Measurements from ENCODE around the gene PIR. TPM values are rescaled to one million over a fixed set of nuclear protein-coding genes. Genes with fewer than 3 reads are reported as not detected.

The PIR gene
- total RNA-seq, 1 donor from 2014 or later = 45.0 TPM

DNA sequence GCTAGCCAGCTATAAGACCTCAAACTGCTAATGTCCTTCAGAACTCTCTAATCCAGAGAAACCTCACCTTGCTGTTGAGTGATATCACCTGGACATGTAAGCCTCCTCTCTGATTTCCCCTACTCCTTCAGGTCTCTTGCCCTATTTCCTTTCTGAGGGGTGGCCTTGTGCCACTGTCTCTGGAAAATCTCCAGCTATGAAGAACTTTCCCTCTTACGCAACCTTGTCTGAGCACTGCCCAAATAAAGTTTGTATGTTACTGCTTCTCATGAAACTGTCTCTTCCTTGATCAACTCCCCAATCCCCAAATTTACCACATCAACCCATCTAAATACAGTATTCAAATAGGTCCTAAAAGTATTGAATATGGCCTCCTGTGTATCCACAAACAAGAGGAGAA is 55.4 kb downstream of the PIR start:
- Histone ChIP-seq H2AFZ (replicated peaks) (no peak overlapping the region), H3K79me2 (ENCODE audit: low read depth) (no peaks in the 10 kb centered on the region), H3K9me3 (ENCODE audit: low read depth) (no peaks in the 10 kb centered on the region), H4K20me1 (ENCODE audit: low read depth) (no peaks in the 10 kb centered on the region), H3K4me2 (no peak overlapping the region), H3K9ac (no peak overlapping the region), H3K4me3 (no peak overlapping the region), H3K36me3 (no peaks in the 10 kb centered on the region), H3F3A (ENCODE audit: low read depth) (peaks cover 4% of the 10 kb centered on the region), H3K4me1 (peaks cover 13% of the 10 kb centered on the region), H3K27me3 (no peaks in the 10 kb centered on the region), H3K27ac (no peak overlapping the region)
- Mint-ChIP-seq H3K4me1 (peaks cover 9% of the 10 kb centered on the region), H3K27me3 (ENCODE audit: insufficient read depth, low read depth) (no peaks in the 10 kb centered on the region), H3K27ac (no peak overlapping the region), H3K4me3 (no peak overlapping the region), H3K9me3 (no peaks in the 10 kb centered on the region), H3K36me3 (peaks cover 6% of the 10 kb centered on the region)
- TF ChIP-seq, protein P1, sequence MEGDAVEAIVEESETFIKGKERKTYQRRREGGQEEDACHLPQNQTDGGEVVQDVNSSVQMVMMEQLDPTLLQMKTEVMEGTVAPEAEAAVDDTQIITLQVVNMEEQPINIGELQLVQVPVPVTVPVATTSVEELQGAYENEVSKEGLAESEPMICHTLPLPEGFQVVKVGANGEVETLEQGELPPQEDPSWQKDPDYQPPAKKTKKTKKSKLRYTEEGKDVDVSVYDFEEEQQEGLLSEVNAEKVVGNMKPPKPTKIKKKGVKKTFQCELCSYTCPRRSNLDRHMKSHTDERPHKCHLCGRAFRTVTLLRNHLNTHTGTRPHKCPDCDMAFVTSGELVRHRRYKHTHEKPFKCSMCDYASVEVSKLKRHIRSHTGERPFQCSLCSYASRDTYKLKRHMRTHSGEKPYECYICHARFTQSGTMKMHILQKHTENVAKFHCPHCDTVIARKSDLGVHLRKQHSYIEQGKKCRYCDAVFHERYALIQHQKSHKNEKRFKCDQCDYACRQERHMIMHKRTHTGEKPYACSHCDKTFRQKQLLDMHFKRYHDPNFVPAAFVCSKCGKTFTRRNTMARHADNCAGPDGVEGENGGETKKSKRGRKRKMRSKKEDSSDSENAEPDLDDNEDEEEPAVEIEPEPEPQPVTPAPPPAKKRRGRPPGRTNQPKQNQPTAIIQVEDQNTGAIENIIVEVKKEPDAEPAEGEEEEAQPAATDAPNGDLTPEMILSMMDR (IDR thresholded peaks at IDR 0.05) = no peak
- no peak for TF ChIP-seq EZH2phosphoT487 (IDR thresholded peaks at IDR 0.05)
- TF ChIP-seq EZH2 (IDR thresholded peaks at IDR 0.05) = no peak
- DNase-seq (ENCODE audit: low spot score) = no peak

DNA sequence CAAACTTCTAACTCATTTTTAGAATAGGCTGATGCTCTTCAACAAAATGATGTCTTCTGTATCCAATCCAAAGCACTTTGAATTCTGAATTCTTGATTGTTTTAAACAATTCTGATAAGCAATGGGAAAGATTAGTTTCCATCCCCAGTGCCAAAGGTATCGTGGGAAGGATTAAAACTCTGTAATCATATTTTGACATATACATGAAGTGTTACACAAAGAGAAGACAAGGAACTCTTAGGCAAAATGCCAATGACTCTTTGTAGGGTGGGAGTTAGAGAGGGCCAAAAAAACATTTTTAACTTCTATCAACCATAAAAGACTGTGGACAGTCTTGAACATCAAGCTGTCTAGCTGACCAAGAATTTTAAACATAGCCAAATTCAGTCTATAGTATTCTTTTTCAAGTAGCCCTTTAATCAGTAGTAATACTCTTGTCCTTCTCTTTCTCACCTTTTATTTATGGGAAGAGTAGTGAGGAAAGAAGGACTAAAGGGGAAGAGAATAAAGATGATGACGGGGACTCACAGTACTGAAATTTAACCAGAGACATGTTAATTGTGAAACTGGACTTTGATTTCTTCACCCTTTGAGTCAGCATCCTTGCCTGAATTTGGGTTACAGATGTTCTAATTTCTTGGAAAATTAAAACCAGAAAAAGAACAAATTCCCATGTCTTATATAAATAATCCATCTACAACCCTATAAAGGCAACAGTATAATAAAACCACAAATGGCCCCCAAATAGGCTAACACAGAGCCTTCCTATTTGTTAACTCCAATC is 57.1 kb downstream of the PIR start:
- Histone ChIP-seq H4K20me1 (ENCODE audit: low read depth) (no peaks in the 10 kb centered on the region), H3K4me3 (no peak overlapping the region), H3K4me1 (peaks cover 7% of the 10 kb centered on the region), H2AFZ (replicated peaks) (no peak overlapping the region), H3F3A (ENCODE audit: low read depth) (no peaks in the 10 kb centered on the region), H3K79me2 (ENCODE audit: low read depth) (no peaks in the 10 kb centered on the region), H3K9ac (no peak overlapping the region), H3K4me2 (no peak overlapping the region), H3K27me3 (no peaks in the 10 kb centered on the region), H3K9me3 (ENCODE audit: low read depth) (no peaks in the 10 kb centered on the region), H3K36me3 (no peaks in the 10 kb centered on the region), H3K27ac (no peak overlapping the region)
- H3K27ac Mint-ChIP-seq = no peak overlapping the region
- no peaks in the 10 kb centered on the region for H3K27me3 Mint-ChIP-seq (ENCODE audit: insufficient read depth, low read depth)
- TF ChIP-seq EZH2 (IDR thresholded peaks at IDR 0.05) = no peak
- no peak for TF ChIP-seq EZH2phosphoT487 (IDR thresholded peaks at IDR 0.05)
- TF ChIP-seq, protein P1 (IDR thresholded peaks at IDR 0.05) = no peak
- peaks cover 6% of the 10 kb centered on the region for H3K36me3 Mint-ChIP-seq
- no peak overlapping the region for H3K4me3 Mint-ChIP-seq
- DNase-seq (ENCODE audit: low spot score) = no peak
- H3K4me1 Mint-ChIP-seq = peaks cover 6% of the 10 kb centered on the region
- no peaks in the 10 kb centered on the region for H3K9me3 Mint-ChIP-seq

DNA sequence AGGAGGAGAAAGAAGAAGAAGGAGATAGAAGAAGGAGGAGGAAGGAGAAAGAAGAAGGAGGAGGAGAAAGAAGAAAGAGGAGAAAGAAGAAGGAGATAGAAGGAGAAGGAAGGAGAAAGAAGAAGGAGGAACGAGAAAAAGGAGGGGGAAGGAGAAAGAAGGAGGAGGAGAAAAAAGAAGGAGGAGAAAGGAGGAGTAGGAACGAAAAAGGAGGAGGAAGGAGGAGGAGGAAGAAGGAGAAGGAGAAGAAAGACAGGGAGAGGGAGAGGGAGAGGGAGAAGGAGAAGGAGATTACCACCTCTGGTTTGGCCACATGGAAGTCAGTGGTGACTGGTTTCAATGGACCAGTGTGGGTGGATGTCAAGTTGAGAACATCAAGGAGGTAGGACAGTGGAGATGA is 58.9 kb downstream of the PIR start:
- no peak for TF ChIP-seq EZH2 (IDR thresholded peaks at IDR 0.05)
- TF ChIP-seq, protein P1 (IDR thresholded peaks at IDR 0.05) = no peak
- TF ChIP-seq EZH2phosphoT487 (IDR thresholded peaks at IDR 0.05) = no peak
- Mint-ChIP-seq H3K27ac (no peak overlapping the region), H3K9me3 (no peaks in the 10 kb centered on the region), H3K4me3 (no peak overlapping the region), H3K4me1 (peaks cover 6% of the 10 kb centered on the region), H3K27me3 (ENCODE audit: insufficient read depth, low read depth) (no peaks in the 10 kb centered on the region), H3K36me3 (peaks cover 6% of the 10 kb centered on the region)
- H3K4me2 ChIP-seq = no peak overlapping the region
- H3K36me3 ChIP-seq = no peaks in the 10 kb centered on the region
- no peak overlapping the region for H3K4me3 ChIP-seq
- H3F3A ChIP-seq (ENCODE audit: low read depth) = no peaks in the 10 kb centered on the region
- no peaks in the 10 kb centered on the region for H3K79me2 ChIP-seq (ENCODE audit: low read depth)
- H3K4me1 ChIP-seq = peaks cover 12% of the 10 kb centered on the region
- H3K27ac ChIP-seq = no peak overlapping the region
- H2AFZ ChIP-seq (replicated peaks) = no peak overlapping the region
- no peak for DNase-seq (ENCODE audit: low spot score)
- no peaks in the 10 kb centered on the region for H3K9me3 ChIP-seq (ENCODE audit: low read depth)
- no peak overlapping the region for H3K9ac ChIP-seq
- H3K27me3 ChIP-seq = no peaks in the 10 kb centered on the region
- H4K20me1 ChIP-seq (ENCODE audit: low read depth) = no peaks in the 10 kb centered on the region
